ENCODE measurements around the gene GJA1. TPM values are rescaled to one million over a fixed set of nuclear protein-coding genes. Genes with fewer than 3 reads are reported as not detected.
"Not testable (repeated sequence)": the region's sequence is repeated elsewhere in the genome, so short reads cannot be mapped to it uniquely, and the experiment has no call there.

Gene GJA1
- total RNA-seq, 1 donor from 2014 or later = 67.3 TPM

DNA sequence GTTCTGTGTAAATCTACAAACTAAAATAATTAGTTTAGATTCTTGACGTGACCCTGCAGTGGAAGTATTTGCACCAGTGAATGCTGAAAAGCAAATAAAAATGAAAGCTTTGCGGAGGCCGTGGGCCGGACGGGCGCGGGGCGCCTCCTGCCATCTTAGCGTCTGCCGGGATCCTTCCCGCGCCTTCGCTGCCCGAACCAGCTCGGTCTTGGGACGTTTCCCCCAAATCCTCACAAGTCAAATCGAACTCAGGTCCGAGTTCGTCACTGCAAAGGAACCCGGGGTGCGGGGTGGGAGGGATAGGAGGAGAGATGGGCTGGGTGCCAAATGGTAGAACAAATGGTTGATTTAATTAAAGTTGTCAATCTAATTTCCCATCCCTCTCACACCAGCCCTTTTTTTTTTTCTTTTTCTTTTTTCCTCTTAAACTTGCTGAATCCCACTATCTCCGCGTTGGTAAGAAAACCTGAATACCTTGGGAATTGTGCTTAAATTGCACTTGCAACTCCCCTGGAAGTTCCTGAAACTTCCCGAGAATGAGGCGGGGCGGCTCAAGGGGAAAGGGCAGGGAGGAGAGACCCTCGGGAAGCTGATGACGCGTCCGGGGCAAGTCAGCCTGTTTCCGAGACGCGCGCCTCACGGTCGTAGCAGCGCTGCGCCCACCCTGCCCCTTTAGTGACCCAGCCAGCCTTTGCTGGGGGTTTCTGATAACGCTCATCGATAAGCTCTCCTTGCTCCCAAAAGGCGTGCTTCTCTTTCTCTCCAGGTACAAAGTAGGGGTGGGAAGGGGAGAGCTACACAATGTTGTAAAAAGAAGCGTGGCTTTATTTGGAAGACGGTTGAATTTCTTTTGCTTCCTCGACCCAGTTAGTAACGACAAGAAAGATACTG lies 1.8 kb downstream of the GJA1 start:
- H3K9ac ChIP-seq (ENCODE audit: low read depth in 1 of 3, low read length in 3 of 3) = peak overlapping the region; percentile 74 to 84 (median 79)
- H3K9me3 ChIP-seq (ENCODE audit: control insufficient read depth in 3 of 3, low read length in 3 of 3) = no peaks in the 10 kb centered on the region
- peaks cover 0 to 19% (median 12%) of the 10 kb centered on the region in 3 donors for H3K27me3 ChIP-seq (ENCODE audit: control insufficient read depth in 3 of 3, insufficient read depth in 3 of 3, low read length in 3 of 3)
- H3K4me1 ChIP-seq (ENCODE audit: control insufficient read depth in 3 of 3, insufficient read depth in 3 of 3, low read length in 3 of 3) = peaks cover 6% of the 10 kb centered on the region in 3 donors
- H3K27ac ChIP-seq (ENCODE audit: low read depth, low read length) = peak overlapping the region; percentile 73
- H3K4me3 ChIP-seq (ENCODE audit: low read length in 3 of 3) = peak overlapping the region; percentile 49 to 85 (median 83)
- no peaks in the 10 kb centered on the region for H3K36me3 ChIP-seq (ENCODE audit: control insufficient read depth in 3 of 3, insufficient read depth in 3 of 3, low read length in 3 of 3)

DNA sequence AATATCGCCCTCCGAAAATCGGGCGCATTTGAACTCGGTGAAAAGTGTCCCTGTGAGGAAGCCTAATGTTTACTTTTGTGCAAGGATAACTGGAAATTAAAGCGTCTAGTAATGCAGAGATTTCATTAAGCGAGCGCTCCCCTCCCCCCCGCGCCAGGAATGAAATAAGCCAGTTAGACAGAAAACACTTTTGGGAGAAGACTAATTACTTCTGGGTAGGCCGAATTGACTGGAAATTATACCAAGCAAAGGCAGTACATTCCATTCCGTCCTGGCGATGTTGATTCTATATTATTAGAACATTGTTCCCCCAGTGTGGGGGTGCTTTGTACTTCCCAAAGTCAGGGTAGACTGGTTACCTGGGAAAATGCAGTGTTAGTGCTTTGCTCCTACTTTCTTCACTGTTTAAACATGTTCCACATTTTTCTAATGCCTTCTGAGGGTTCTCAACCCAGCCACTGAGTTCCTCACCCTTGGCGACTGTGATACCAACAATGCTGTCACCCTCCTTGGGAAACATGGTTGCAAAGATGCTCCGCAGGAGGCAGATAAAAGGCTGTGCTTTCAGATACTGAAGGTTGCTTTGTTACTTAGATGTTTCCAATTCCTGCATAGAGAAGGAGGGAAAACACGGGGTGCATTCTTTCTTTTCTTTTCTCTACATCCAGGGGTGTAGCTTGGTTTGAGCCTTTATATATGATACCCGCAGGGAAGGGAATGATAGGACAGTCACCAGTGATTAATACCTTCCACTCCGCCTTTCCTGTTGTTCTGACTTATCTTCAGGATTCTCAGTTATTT lies 2.6 kb downstream of the GJA1 start:
- peak overlapping the region; percentile 49 to 85 (median 83) for H3K4me3 ChIP-seq (ENCODE audit: low read length in 3 of 3)
- H3K36me3 ChIP-seq (ENCODE audit: control insufficient read depth in 3 of 3, insufficient read depth in 3 of 3, low read length in 3 of 3) = no peaks in the 10 kb centered on the region
- H3K4me1 ChIP-seq (ENCODE audit: control insufficient read depth in 3 of 3, insufficient read depth in 3 of 3, low read length in 3 of 3) = peaks cover 6% of the 10 kb centered on the region in 3 donors
- H3K9ac ChIP-seq (ENCODE audit: low read depth in 1 of 3, low read length in 3 of 3) = peak overlapping the region; percentile 74 to 84 (median 79)
- H3K9me3 ChIP-seq (ENCODE audit: control insufficient read depth in 3 of 3, low read length in 3 of 3) = no peaks in the 10 kb centered on the region
- H3K27ac ChIP-seq (ENCODE audit: low read depth, low read length) = peak overlapping the region; percentile 73
- peaks cover 0 to 19% (median 12%) of the 10 kb centered on the region in 3 donors for H3K27me3 ChIP-seq (ENCODE audit: control insufficient read depth in 3 of 3, insufficient read depth in 3 of 3, low read length in 3 of 3)

DNA sequence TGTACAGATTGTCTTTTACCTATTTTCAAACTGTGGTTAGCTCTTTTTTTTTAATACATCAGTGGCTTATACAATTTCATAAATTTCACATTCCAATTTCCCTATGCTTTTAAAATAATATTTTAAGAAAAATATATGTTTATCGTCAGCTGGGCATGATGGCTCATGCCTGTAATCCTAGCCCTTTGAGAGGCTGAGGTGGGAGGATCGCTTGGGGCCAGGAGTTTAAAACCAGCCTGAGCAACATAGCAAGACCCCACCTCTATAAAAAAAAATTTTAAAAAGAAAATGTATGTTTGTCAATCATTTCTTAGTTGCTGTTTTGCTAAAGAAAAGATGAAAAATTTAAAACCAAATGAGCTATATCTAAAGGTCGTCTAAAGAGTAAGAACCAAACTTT lies 3.4 kb downstream of the GJA1 start:
- Histone ChIP-seq H3K4me1 (ENCODE audit: control insufficient read depth in 3 of 3, insufficient read depth in 3 of 3, low read length in 3 of 3) (peaks cover 6% of the 10 kb centered on the region in 3 donors), H3K27me3 (ENCODE audit: control insufficient read depth in 3 of 3, insufficient read depth in 3 of 3, low read length in 3 of 3) (peaks cover 0 to 19% (median 12%) of the 10 kb centered on the region in 3 donors), H3K4me3 (ENCODE audit: low read length in 3 of 3) (no peak overlapping the region), H3K9me3 (ENCODE audit: control insufficient read depth in 3 of 3, low read length in 3 of 3) (no peaks in the 10 kb centered on the region), H3K27ac (ENCODE audit: low read depth, low read length) (no peak overlapping the region), H3K9ac (ENCODE audit: low read depth in 1 of 3, low read length in 3 of 3) (no peak overlapping the region), H3K36me3 (ENCODE audit: control insufficient read depth in 3 of 3, insufficient read depth in 3 of 3, low read length in 3 of 3) (no peaks in the 10 kb centered on the region)

DNA sequence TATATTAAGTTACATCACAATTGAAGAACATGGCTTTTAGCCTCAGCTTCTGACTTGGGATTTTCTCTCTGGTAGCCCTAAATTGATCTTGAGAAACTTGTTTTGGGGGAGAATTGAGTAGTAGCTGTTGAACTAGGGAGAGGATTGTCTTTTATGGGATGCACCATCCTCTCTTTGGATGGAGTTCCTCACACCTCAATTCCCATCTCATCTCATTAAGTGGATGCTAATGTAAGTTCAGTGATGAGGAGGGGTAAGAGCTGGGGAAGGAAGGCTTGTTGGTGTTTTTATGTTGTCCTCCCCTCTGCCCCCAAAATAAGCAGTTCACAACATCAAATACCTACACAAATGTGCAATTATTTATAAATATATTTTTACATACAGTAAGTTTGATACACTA lies 4.0 kb downstream of the GJA1 start:
- peaks cover 4 to 6% (median 6%) of the 10 kb centered on the region in 3 donors for H3K4me1 ChIP-seq (ENCODE audit: control insufficient read depth in 3 of 3, insufficient read depth in 3 of 3, low read length in 3 of 3)
- no peak overlapping the region for H3K9ac ChIP-seq (ENCODE audit: low read depth in 1 of 3, low read length in 3 of 3)

DNA sequence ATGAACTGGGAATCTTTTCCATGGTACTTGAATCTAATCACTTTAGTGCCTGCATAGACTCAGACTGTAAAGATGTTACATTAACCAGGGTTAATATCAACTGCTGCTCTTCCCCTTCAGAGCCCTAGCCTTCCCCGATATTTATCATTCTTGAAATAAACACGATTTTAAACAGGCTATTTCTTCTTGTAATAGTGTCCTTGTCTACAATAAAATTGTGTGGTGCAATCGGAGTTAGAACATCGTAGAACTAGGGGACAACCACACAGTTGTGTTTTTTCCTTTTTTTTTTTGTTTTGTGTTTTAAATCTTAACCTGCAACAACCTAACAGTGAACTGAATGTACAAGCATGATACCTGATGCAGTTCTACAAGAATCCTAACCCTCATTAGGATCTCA lies 4.5 kb downstream of the GJA1 start:
- H3K9ac ChIP-seq (ENCODE audit: low read depth in 1 of 3, low read length in 3 of 3) = no peak overlapping the region
- peak overlapping the region in 1 of 3 donors; percentile 10 for H3K4me3 ChIP-seq (ENCODE audit: low read length in 3 of 3)
- H3K27me3 ChIP-seq (ENCODE audit: control insufficient read depth in 3 of 3, insufficient read depth in 3 of 3, low read length in 3 of 3) = peaks cover 0 to 19% (median 12%) of the 10 kb centered on the region in 3 donors
- no peaks in the 10 kb centered on the region for H3K9me3 ChIP-seq (ENCODE audit: control insufficient read depth in 3 of 3, low read length in 3 of 3)
- H3K27ac ChIP-seq (ENCODE audit: low read depth, low read length) = no peak overlapping the region
- peaks cover 3 to 6% (median 6%) of the 10 kb centered on the region in 3 donors for H3K4me1 ChIP-seq (ENCODE audit: control insufficient read depth in 3 of 3, insufficient read depth in 3 of 3, low read length in 3 of 3)
- H3K36me3 ChIP-seq (ENCODE audit: control insufficient read depth in 3 of 3, insufficient read depth in 3 of 3, low read length in 3 of 3) = no peaks in the 10 kb centered on the region

More for the DNA sequence above, 4.0 kb downstream of the GJA1 start:
- peaks cover 0 to 19% (median 12%) of the 10 kb centered on the region in 3 donors for H3K27me3 ChIP-seq (ENCODE audit: control insufficient read depth in 3 of 3, insufficient read depth in 3 of 3, low read length in 3 of 3)
- H3K27ac ChIP-seq (ENCODE audit: low read depth, low read length) = no peak overlapping the region
- H3K36me3 ChIP-seq (ENCODE audit: control insufficient read depth in 3 of 3, insufficient read depth in 3 of 3, low read length in 3 of 3) = no peaks in the 10 kb centered on the region
- no peaks in the 10 kb centered on the region for H3K9me3 ChIP-seq (ENCODE audit: control insufficient read depth in 3 of 3, low read length in 3 of 3)
- peak overlapping the region in 1 of 3 donors; percentile 39 for H3K4me3 ChIP-seq (ENCODE audit: low read length in 3 of 3)

DNA sequence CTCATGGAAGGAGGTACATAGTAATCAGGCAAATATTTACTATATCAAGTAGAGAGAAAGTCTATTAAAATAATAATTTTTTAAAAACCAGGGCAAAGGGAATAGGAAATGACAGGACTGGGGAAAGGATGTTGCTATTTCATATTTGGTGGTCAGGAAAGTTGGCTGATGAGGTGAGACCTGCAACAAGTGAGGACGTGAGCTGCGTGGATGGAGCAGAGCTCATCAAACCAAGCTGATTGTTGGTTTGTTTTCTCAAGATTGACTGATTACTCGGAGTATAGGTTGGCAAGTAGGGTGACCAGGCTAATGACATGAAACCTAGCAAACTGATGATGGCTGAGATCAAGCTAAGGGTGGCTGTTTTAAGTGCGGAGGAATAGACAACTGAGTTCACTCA lies 6.0 kb downstream of the GJA1 start:
- H3K4me3 ChIP-seq (ENCODE audit: low read length in 3 of 3) = no peak overlapping the region
- peaks cover 0 to under 1% (median 0%) of the 10 kb centered on the region in 3 donors for H3K36me3 ChIP-seq (ENCODE audit: control insufficient read depth in 3 of 3, insufficient read depth in 3 of 3, low read length in 3 of 3)
- peaks cover 0 to 6% (median 5%) of the 10 kb centered on the region in 3 donors for H3K4me1 ChIP-seq (ENCODE audit: control insufficient read depth in 3 of 3, insufficient read depth in 3 of 3, low read length in 3 of 3)
- H3K9me3 ChIP-seq (ENCODE audit: control insufficient read depth in 3 of 3, low read length in 3 of 3) = no peaks in the 10 kb centered on the region
- H3K27me3 ChIP-seq (ENCODE audit: control insufficient read depth in 3 of 3, insufficient read depth in 3 of 3, low read length in 3 of 3) = peaks cover 0 to 11% (median 9%) of the 10 kb centered on the region in 3 donors
- no peak overlapping the region for H3K9ac ChIP-seq (ENCODE audit: low read depth in 1 of 3, low read length in 3 of 3)
- no peak overlapping the region for H3K27ac ChIP-seq (ENCODE audit: low read depth, low read length)

DNA sequence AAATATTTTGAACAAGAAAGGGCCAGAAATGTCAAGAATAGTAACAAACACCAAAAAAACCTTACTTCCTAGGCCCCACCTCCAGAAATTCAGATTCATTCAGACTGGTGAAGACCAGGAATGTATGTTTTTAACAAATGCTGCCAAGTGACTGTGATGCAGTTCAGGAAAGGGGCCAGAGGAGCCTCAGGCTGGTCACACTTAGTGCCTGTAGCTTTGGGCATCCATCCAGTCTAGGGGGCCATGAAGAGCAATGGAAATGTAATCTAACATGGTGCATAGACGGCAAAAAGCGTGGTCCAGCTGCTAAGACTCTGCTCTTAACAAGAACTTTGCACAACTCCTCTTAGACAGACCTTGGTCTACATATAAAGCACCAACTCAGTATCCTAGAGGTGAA lies 7.1 kb downstream of the GJA1 start:
- peaks cover 0 to under 1% (median 0%) of the 10 kb centered on the region in 3 donors for H3K27me3 ChIP-seq (ENCODE audit: control insufficient read depth in 3 of 3, insufficient read depth in 3 of 3, low read length in 3 of 3)
- no peak overlapping the region for H3K9ac ChIP-seq (ENCODE audit: low read depth in 1 of 3, low read length in 3 of 3)
- peaks cover 2 to 8% (median 7%) of the 10 kb centered on the region in 3 donors for H3K36me3 ChIP-seq (ENCODE audit: control insufficient read depth in 3 of 3, insufficient read depth in 3 of 3, low read length in 3 of 3)
- peaks cover 0 to 2% (median 0%) of the 10 kb centered on the region in 3 donors for H3K4me1 ChIP-seq (ENCODE audit: control insufficient read depth in 3 of 3, insufficient read depth in 3 of 3, low read length in 3 of 3)
- H3K27ac ChIP-seq (ENCODE audit: low read depth, low read length) = no peak overlapping the region
- H3K4me3 ChIP-seq (ENCODE audit: low read length in 3 of 3) = no peak overlapping the region
- H3K9me3 ChIP-seq (ENCODE audit: control insufficient read depth in 3 of 3, low read length in 3 of 3) = no peaks in the 10 kb centered on the region

DNA sequence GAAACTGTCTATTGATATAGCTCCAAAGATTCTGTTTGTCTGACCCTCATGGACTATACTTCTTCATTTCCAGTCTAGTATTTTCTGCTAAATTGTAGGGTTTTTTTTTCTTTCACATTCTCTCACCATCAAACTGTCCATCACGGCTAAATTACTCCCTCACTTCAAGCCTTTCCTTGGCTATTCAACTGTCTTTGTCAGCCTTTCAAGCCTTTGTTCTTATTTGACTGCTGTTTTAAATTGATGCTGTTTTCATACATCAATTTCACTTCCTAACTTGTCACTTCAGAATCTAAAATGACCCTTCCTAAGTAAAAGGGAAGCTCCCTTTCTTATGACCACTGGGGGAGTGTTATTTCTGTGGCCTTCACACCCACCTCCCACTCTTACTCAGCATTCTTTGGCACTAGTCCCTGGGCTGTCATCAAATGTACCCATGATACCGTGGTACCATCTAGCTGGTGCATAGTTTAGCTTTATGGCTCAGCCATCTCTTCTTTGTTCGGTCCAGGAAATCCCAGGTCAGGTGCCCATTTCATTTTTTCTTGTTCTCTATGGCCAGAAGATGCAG lies 8.6 kb downstream of the GJA1 start:
- Histone ChIP-seq H3K9ac (ENCODE audit: low read depth in 1 of 3, low read length in 3 of 3) (no peak overlapping the region), H3K9me3 (ENCODE audit: control insufficient read depth in 3 of 3, low read length in 3 of 3) (no peaks in the 10 kb centered on the region), H3K4me3 (ENCODE audit: low read length in 3 of 3) (no peak overlapping the region), H3K27me3 (ENCODE audit: control insufficient read depth in 3 of 3, insufficient read depth in 3 of 3, low read length in 3 of 3) (no peaks in the 10 kb centered on the region), H3K27ac (ENCODE audit: low read depth, low read length) (no peak overlapping the region), H3K36me3 (ENCODE audit: control insufficient read depth in 3 of 3, insufficient read depth in 3 of 3, low read length in 3 of 3) (peaks cover 2 to 8% (median 7%) of the 10 kb centered on the region in 3 donors), H3K4me1 (ENCODE audit: control insufficient read depth in 3 of 3, insufficient read depth in 3 of 3, low read length in 3 of 3) (no peaks in the 10 kb centered on the region)

DNA sequence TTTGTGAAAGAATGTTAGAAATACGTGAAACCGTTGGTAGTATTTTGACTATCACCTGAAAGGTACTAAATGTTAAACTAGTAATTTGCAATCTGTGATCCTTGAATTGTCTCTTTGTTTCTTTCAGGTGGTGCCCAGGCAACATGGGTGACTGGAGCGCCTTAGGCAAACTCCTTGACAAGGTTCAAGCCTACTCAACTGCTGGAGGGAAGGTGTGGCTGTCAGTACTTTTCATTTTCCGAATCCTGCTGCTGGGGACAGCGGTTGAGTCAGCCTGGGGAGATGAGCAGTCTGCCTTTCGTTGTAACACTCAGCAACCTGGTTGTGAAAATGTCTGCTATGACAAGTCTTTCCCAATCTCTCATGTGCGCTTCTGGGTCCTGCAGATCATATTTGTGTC lies 11.3 kb downstream of the GJA1 start:
- not testable (repeated sequence) for H3K9me3 ChIP-seq (ENCODE audit: control insufficient read depth in 3 of 3, low read length in 3 of 3); H3K27ac ChIP-seq (ENCODE audit: low read depth, low read length); H3K27me3 ChIP-seq (ENCODE audit: control insufficient read depth in 3 of 3, insufficient read depth in 3 of 3, low read length in 3 of 3); H3K36me3 ChIP-seq (ENCODE audit: control insufficient read depth in 3 of 3, insufficient read depth in 3 of 3, low read length in 3 of 3); H3K4me1 ChIP-seq (ENCODE audit: control insufficient read depth in 3 of 3, insufficient read depth in 3 of 3, low read length in 3 of 3); H3K9ac ChIP-seq (ENCODE audit: low read depth in 1 of 3, low read length in 3 of 3); H3K4me3 ChIP-seq (ENCODE audit: low read length in 3 of 3)
